ENCODE data around the gene INF2.

The INF2 gene

DNA sequence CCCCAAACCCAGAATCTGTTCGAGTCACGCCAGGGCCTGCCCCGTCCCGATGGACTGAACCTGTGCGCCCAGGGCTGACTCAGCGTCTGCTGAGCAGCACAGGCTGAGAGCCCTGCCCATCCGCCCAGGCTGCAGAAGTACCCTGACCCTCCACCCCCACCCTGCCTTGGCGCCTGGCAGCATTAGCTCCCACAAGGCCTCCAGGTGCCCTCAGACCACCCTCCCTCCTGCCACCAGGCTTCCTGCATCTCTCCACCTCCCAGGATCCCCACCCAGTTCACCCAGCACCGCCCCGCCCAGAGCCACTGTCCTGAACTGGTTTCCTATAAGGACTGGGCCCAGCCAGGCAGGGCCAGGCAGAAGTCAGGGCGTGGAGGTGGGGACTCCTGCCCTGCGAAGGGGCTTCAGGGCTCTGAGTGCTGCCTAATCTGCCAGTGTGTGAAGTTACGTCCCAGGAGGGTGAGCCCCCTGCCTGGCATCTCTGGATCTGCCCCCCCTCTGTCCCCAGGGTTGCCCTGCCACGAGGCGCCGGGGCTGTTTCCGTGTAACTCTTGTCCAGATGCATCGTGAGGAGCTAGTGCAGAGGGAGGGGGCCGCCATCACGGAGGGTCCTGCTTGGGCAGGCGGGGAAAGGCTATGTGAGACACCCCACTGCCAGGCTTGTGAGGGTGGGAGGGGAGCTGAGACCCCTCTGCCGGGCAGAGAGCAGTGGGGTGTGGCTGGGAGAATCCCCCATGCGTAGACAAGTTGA lies 43.7 kb downstream of the INF2 start:
- Histone ChIP-seq H2BK120ac (ENCODE audit: low read depth, low read length) (no peak overlapping the region), H3K9ac (ENCODE audit: low read length) (no peak overlapping the region), H3K27me3 (ENCODE audit: insufficient read depth, low read length, poor library complexity) (no peaks in the 10 kb centered on the region), H2BK5ac (ENCODE audit: low read length) (no peak overlapping the region), H2BK15ac (replicated peaks; ENCODE audit: low read depth) (no peak overlapping the region), H3K27ac (ENCODE audit: low read depth, low read length) (no peak overlapping the region), H3K79me2 (ENCODE audit: control insufficient read depth, insufficient read depth, low read length) (no peaks in the 10 kb centered on the region), H3K4me3 (ENCODE audit: low read length) (no peak overlapping the region), H3K56ac (ENCODE audit: low read length) (no peak overlapping the region), H3K18ac (ENCODE audit: low read length) (no peak overlapping the region), H2AK5ac (ENCODE audit: low read length) (no peak overlapping the region), H3K23ac (ENCODE audit: low read length) (no peak overlapping the region), H4K8ac (ENCODE audit: low read depth, low read length) (no peak overlapping the region), H3K4ac (ENCODE audit: low read depth, low read length) (no peak overlapping the region), H4K5ac (ENCODE audit: low read length) (no peak overlapping the region), H3K36me3 (ENCODE audit: control insufficient read depth, insufficient read depth, low read length) (no peaks in the 10 kb centered on the region), H3K79me1 (ENCODE audit: low read length) (no peaks in the 10 kb centered on the region), H3K4me2 (ENCODE audit: low read length) (no peak overlapping the region), H3K4me1 (ENCODE audit: control insufficient read depth, low read depth, low read length) (no peaks in the 10 kb centered on the region)
- WGBS (ENCODE audit: extremely low coverage, insufficient coverage, low lambda C conversion rate) = no CpG with 5 or more reads among the region's 23 CpGs
- DNase-seq = no peak

DNA sequence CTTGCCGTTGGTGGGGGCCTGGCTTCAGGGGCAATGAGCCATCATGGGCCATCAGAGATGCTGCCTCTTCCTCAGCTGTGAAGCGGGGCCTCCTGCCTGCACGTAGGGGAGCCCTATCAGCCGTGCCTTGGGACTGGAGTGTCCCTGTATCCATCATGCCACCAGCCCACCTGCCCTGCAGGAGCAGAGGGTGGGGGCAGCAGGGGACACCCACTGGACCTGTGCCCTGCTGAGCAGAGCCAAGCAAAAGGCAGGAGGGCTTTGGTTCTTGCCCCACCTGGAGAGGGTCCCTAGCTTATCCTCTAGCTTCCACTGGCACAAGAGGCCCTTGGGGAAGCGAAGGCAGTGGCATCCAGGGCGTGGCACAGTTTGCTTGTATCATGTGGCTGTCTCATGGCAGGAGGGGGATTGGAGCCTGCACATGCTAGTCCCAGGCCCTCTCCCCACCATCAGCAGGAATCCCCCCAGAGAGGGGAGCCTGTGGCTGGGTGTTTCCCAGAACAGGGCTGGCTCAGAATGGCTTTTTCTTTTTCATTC lies 44.7 kb downstream of the INF2 start:
- Histone ChIP-seq H3K79me1 (ENCODE audit: low read length) (no peaks in the 10 kb centered on the region), H3K4me3 (ENCODE audit: low read length) (no peak overlapping the region), H3K18ac (ENCODE audit: low read length) (no peak overlapping the region), H3K9ac (ENCODE audit: low read length) (no peak overlapping the region), H2AK5ac (ENCODE audit: low read length) (no peak overlapping the region), H3K4me1 (ENCODE audit: control insufficient read depth, low read depth, low read length) (no peaks in the 10 kb centered on the region), H3K79me2 (ENCODE audit: control insufficient read depth, insufficient read depth, low read length) (no peaks in the 10 kb centered on the region), H3K23ac (ENCODE audit: low read length) (no peak overlapping the region), H3K36me3 (ENCODE audit: control insufficient read depth, insufficient read depth, low read length) (no peaks in the 10 kb centered on the region), H3K56ac (ENCODE audit: low read length) (no peak overlapping the region), H3K4me2 (ENCODE audit: low read length) (no peak overlapping the region), H2BK120ac (ENCODE audit: low read depth, low read length) (no peak overlapping the region), H2BK15ac (replicated peaks; ENCODE audit: low read depth) (no peak overlapping the region), H3K27ac (ENCODE audit: low read depth, low read length) (no peak overlapping the region), H3K27me3 (ENCODE audit: insufficient read depth, low read length, poor library complexity) (no peaks in the 10 kb centered on the region), H4K8ac (ENCODE audit: low read depth, low read length) (no peak overlapping the region), H4K5ac (ENCODE audit: low read length) (no peak overlapping the region), H2BK5ac (ENCODE audit: low read length) (no peak overlapping the region), H3K4ac (ENCODE audit: low read depth, low read length) (no peak overlapping the region)
- WGBS (ENCODE audit: extremely low coverage, insufficient coverage, low lambda C conversion rate) = no CpG with 5 or more reads among the region's 6 CpGs
- DNase-seq = no peak

DNA sequence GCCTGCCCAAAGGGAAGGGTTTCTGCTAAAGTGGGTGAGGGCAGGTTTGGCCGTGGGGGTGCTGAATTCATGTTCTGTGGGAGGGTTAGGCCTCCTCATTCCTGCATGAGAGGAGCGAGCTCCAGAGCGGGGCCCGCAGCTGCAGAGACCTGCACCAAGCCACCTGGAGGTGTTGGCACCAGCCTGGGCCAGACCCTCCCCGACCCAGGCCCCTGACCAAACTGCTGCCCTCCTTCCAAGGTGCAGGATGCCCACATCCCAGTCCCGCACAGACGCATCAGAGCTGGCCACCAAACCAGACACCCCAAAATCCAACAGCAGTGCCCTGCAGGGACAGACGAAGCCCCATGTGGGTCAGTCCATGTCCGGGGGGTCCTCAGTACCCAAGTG lies 45.2 kb downstream of the INF2 start:
- Histone ChIP-seq H3K79me2 (ENCODE audit: control insufficient read depth, insufficient read depth, low read length) (no peaks in the 10 kb centered on the region), H2BK5ac (ENCODE audit: low read length) (no peak overlapping the region), H4K8ac (ENCODE audit: low read depth, low read length) (no peak overlapping the region), H3K79me1 (ENCODE audit: low read length) (no peaks in the 10 kb centered on the region), H3K36me3 (ENCODE audit: control insufficient read depth, insufficient read depth, low read length) (no peaks in the 10 kb centered on the region), H2BK120ac (ENCODE audit: low read depth, low read length) (no peak overlapping the region), H2BK15ac (replicated peaks; ENCODE audit: low read depth) (no peak overlapping the region), H4K5ac (ENCODE audit: low read length) (no peak overlapping the region), H2AK5ac (ENCODE audit: low read length) (no peak overlapping the region), H3K23ac (ENCODE audit: low read length) (no peak overlapping the region), H3K18ac (ENCODE audit: low read length) (no peak overlapping the region), H3K4me2 (ENCODE audit: low read length) (no peak overlapping the region), H3K27me3 (ENCODE audit: insufficient read depth, low read length, poor library complexity) (no peaks in the 10 kb centered on the region), H3K56ac (ENCODE audit: low read length) (no peak overlapping the region), H3K4ac (ENCODE audit: low read depth, low read length) (no peak overlapping the region), H3K4me3 (ENCODE audit: low read length) (no peak overlapping the region), H3K4me1 (ENCODE audit: control insufficient read depth, low read depth, low read length) (no peaks in the 10 kb centered on the region), H3K27ac (ENCODE audit: low read depth, low read length) (no peak overlapping the region), H3K9ac (ENCODE audit: low read length) (no peak overlapping the region)
- DNase-seq = no peak
- WGBS (ENCODE audit: extremely low coverage, insufficient coverage, low lambda C conversion rate) = no CpG with 5 or more reads among the region's 9 CpGs

DNA sequence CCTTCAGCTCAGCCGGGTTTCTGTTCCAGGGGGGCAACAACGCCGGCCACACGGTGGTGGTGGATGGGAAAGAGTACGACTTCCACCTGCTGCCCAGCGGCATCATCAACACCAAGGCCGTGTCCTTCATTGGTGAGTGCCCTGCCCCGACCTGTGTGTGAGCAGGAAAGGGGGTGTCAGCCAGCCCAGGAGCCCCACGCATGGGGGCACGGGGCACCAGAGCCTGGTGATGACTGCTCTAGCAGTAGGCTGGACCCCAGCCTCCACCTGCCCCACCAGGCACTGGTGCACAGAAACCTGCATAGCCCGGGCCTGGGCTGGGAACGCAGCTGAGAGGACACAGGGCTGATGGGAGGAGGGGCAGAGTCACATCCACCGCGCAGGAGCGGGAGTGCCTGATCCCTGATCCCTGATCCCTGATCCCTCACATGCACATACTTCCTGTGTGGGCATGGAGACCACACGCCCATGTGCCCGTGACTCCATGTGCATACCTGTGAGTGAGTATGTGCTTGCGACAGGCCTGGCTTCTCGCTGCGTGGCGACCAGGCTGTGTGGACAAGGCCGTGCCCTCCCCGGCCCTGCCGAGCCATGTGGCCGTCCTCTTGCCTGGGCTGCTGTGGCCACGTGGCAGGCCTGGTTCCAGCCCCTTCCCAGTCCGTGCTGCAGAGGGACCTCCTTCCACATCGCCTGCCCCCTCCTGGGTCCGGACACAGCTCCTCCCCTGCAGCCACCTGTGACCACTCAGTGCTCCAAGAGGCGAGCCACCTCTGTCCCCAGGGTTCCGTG lies 45.8 kb downstream of the INF2 start:
- no peaks in the 10 kb centered on the region for H3K79me2 ChIP-seq (ENCODE audit: control insufficient read depth, insufficient read depth, low read length)
- no peak overlapping the region for H3K27ac ChIP-seq (ENCODE audit: low read depth, low read length)
- H2BK5ac ChIP-seq (ENCODE audit: low read length) = no peak overlapping the region
- no peak overlapping the region for H4K5ac ChIP-seq (ENCODE audit: low read length)
- no peak overlapping the region for H2BK15ac ChIP-seq (replicated peaks; ENCODE audit: low read depth)
- no peak overlapping the region for H4K8ac ChIP-seq (ENCODE audit: low read depth, low read length)
- no peak overlapping the region for H2BK120ac ChIP-seq (ENCODE audit: low read depth, low read length)
- no peak overlapping the region for H2AK5ac ChIP-seq (ENCODE audit: low read length)
- H3K23ac ChIP-seq (ENCODE audit: low read length) = no peak overlapping the region
- H3K4me3 ChIP-seq (ENCODE audit: low read length) = no peak overlapping the region
- WGBS (ENCODE audit: extremely low coverage, insufficient coverage, low lambda C conversion rate) = no CpG with 5 or more reads among the region's 31 CpGs
- H3K56ac ChIP-seq (ENCODE audit: low read length) = no peak overlapping the region
- no peak for DNase-seq
- no peak overlapping the region for H3K4me2 ChIP-seq (ENCODE audit: low read length)
- H3K79me1 ChIP-seq (ENCODE audit: low read length) = no peaks in the 10 kb centered on the region
- H3K4me1 ChIP-seq (ENCODE audit: control insufficient read depth, low read depth, low read length) = no peaks in the 10 kb centered on the region
- no peak overlapping the region for H3K9ac ChIP-seq (ENCODE audit: low read length)
- H3K4ac ChIP-seq (ENCODE audit: low read depth, low read length) = no peak overlapping the region
- H3K36me3 ChIP-seq (ENCODE audit: control insufficient read depth, insufficient read depth, low read length) = no peaks in the 10 kb centered on the region
- no peak overlapping the region for H3K18ac ChIP-seq (ENCODE audit: low read length)
- H3K27me3 ChIP-seq (ENCODE audit: insufficient read depth, low read length, poor library complexity) = no peaks in the 10 kb centered on the region

DNA sequence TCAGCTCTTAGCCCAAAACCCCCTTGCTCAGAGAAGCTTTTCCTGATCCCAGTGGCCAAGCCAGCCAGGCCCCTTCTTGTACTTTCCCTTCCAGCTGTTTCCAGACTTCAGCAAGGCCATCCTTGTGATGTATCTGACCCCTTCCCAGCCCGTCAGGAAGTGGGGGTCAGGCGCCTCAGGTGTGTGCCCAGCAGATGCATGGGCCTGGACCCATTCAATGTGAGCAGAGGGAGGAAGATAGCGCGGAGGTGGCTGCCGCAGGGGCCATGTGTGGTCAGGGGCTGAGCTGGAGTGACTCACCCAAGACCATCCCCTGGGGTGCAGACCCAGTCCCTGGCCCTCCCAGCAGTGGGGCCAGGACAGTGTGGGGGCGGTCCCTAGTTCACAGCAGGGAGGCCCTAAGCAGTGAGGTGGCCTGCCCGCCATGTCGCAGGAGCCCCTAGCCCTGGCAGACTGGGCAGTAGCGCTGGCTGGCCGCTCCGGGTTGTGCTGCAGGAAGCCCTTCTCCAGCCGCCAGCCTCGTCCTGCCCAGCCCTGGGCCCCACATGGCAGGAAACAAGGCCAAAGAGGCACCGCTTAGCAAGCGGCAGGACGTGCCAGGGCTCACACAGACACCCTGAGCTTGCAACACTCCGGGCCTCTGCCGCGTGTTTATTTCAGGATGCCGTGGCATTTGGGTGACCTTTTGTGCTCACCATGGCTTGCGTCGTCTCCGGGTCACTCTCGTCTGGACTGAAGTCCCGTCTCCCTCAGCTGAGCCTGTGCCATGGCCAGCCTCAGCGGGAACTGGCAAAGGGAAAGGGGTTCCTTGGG lies 46.6 kb downstream of the INF2 start:
- no peak overlapping the region for H4K5ac ChIP-seq (ENCODE audit: low read length)
- no peak overlapping the region for H3K56ac ChIP-seq (ENCODE audit: low read length)
- WGBS (ENCODE audit: extremely low coverage, insufficient coverage, low lambda C conversion rate) = no CpG with 5 or more reads among the region's 26 CpGs
- H2BK5ac ChIP-seq (ENCODE audit: low read length) = no peak overlapping the region
- no peaks in the 10 kb centered on the region for H3K79me2 ChIP-seq (ENCODE audit: control insufficient read depth, insufficient read depth, low read length)
- H3K4me3 ChIP-seq (ENCODE audit: low read length) = no peak overlapping the region
- H3K4me2 ChIP-seq (ENCODE audit: low read length) = no peak overlapping the region
- no peaks in the 10 kb centered on the region for H3K36me3 ChIP-seq (ENCODE audit: control insufficient read depth, insufficient read depth, low read length)
- H3K27ac ChIP-seq (ENCODE audit: low read depth, low read length) = no peak overlapping the region
- no peak overlapping the region for H3K4ac ChIP-seq (ENCODE audit: low read depth, low read length)
- H4K8ac ChIP-seq (ENCODE audit: low read depth, low read length) = no peak overlapping the region
- no peaks in the 10 kb centered on the region for H3K4me1 ChIP-seq (ENCODE audit: control insufficient read depth, low read depth, low read length)
- no peaks in the 10 kb centered on the region for H3K27me3 ChIP-seq (ENCODE audit: insufficient read depth, low read length, poor library complexity)
- no peaks in the 10 kb centered on the region for H3K79me1 ChIP-seq (ENCODE audit: low read length)
- no peak overlapping the region for H2AK5ac ChIP-seq (ENCODE audit: low read length)
- H3K9ac ChIP-seq (ENCODE audit: low read length) = no peak overlapping the region
- no peak overlapping the region for H3K18ac ChIP-seq (ENCODE audit: low read length)
- no peak overlapping the region for H2BK120ac ChIP-seq (ENCODE audit: low read depth, low read length)
- no peak overlapping the region for H2BK15ac ChIP-seq (replicated peaks; ENCODE audit: low read depth)
- DNase-seq = no peak
- H3K23ac ChIP-seq (ENCODE audit: low read length) = no peak overlapping the region

All from mesendoderm (in vitro differentiated cells).